Fibroblast of villous mesenchyme (primary cell): ENCODE data around the gene PPIP5K1. TPM values are rescaled to one million over a fixed set of nuclear protein-coding genes. Genes with fewer than 3 reads are reported as not detected.
"Not testable (repeated sequence)": the region's sequence is repeated elsewhere in the genome, so short reads cannot be mapped to it uniquely, and the experiment has no call there.

Experiments
- DNase-seq: peaks from one replicate; pipeline ENCODE4 v3.0.0-alpha.2; 2010; ENCODE audit warnings: low read depth
- H3K4me3 ChIP-seq: 2 replicates; pipeline ENCODE4 v1.5.1; 2011; ENCODE audit warnings: low read depth, mild to moderate bottlenecking, low read length
- total RNA-seq: library from RNA; depleted of rRNA; stranded (reverse); fragments of >200 nt; gene quantifications from 2 replicates; pipeline ENCODE4 v1.2.3, GENCODE V29; 2012
- TF ChIP-seq, protein P1 (sequence below): IDR thresholded peaks from 2 replicates; pipeline ENCODE4 v1.5.1; 2012; ENCODE audit warnings: low read depth, mild to moderate bottlenecking, low read length; ENCODE audit not compliant: insufficient read depth

PPIP5K1 gene
- total RNA-seq = 27.1 and 28.5 TPM in 2 replicates

DNA sequence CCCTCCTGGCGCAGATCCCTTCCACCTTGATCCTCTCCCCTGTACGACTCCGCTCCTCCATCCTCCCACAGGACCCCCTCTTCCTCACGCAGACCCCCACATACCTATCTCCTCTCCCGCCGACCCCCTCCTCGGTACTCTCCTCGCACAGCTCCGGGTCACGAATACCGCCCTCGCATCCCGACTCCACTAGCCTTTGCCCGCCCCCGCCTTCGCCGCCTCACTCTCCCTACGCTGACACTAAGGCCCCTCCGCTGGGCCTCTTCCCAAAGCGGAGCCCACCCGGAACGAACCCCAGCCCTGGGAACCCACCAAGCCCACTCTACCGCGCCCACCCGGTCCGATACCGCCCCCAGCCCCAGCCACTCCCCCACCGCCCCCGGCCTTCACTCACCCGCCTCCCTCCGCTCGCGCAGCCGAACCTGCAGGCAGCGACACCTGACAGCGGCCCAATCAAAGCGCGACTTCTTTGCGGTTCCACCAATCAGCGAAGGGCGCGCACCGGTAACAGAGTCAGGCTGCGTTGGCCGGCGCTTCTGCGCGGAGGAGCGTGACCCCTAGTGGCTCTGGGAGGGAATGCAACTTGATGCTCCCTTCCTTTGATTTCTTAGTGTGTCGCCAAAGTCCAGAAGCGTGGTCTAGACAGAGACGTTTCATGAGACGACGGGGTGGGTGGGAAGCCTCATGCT, at the start of gene PPIP5K1:
Gene PPIP5K1, minus strand, starts transcription at position 431 of the 689 bp plus-strand sequence. CDS start 5,704 bp downstream, outside the sequence.
- not testable (repeated sequence) for DNase-seq, H3K4me3 ChIP-seq

DNA sequence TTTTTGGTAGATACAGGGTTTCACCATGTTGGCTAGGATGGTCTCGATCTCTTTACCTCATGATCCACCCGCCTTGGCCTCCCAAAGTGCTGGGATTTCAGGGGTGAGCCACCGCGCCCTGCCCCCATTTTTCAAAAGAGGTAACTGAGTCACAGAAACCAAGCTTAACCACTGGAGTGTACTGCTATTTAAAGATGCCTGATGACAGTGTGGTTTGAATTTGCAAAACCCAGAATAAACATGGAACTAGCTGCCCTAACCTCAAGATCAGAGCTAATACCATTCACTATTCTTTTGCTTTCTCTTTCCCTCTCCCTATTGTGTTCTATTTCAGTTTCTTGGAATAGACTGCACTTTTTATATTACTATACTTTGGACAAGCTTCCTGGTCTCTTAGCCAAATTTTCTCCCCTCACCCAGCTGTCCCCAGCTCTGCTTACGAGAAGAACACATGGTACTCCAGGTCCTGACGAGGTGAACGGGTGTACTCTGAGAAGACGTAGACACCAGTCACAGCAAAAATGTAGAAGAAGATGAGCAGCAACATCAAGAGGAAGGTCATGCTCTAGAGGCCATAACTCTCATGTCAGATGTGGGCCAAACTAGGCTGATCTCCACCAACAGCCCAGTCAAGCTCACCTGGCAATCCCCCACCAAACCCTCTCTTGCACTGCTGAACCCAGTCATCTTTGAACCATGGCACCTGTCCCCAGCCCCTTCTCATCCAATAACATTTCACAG, 48.6 kb upstream of the PPIP5K1 start:
- not testable (repeated sequence) for DNase-seq, H3K4me3 ChIP-seq

DNA sequence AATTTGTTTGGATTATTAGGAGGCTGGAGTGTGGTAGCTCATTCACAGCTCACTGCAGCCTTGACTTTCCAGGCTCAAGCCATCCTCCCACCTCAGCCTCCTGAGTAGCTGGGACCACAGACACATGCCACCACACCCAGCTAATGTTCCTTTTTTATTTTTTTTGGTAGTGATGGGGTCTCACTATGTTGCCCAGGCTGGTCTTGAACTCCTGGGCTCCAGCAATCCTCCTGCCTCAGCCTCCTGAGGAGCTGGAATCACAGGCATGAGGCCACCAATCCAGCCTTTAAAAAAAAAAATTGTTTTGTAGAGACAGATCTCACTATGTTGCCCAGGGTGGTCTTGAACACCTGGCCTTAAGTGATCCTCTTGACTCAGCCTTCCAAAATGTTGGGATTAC, 36.9 kb upstream of the PPIP5K1 start:
- H3K4me3 ChIP-seq, DNase-seq: not testable (repeated sequence)

GRCh38 chr15:43625106-43625505, 35.1 kb upstream of the PPIP5K1 start:
- DNase-seq = no peak
- TF ChIP-seq, protein P1, sequence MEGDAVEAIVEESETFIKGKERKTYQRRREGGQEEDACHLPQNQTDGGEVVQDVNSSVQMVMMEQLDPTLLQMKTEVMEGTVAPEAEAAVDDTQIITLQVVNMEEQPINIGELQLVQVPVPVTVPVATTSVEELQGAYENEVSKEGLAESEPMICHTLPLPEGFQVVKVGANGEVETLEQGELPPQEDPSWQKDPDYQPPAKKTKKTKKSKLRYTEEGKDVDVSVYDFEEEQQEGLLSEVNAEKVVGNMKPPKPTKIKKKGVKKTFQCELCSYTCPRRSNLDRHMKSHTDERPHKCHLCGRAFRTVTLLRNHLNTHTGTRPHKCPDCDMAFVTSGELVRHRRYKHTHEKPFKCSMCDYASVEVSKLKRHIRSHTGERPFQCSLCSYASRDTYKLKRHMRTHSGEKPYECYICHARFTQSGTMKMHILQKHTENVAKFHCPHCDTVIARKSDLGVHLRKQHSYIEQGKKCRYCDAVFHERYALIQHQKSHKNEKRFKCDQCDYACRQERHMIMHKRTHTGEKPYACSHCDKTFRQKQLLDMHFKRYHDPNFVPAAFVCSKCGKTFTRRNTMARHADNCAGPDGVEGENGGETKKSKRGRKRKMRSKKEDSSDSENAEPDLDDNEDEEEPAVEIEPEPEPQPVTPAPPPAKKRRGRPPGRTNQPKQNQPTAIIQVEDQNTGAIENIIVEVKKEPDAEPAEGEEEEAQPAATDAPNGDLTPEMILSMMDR = no peak
- H3K4me3 ChIP-seq = no peak overlapping the region

- H3K4me3 ChIP-seq = not testable (repeated sequence)
- peak; percentile 12 for DNase-seq
Measured at GRCh38 chr15:43622068-43622799, 32.2 kb upstream of the PPIP5K1 start.

GRCh38 chr15:43618700-43619099, 28.7 kb upstream of the PPIP5K1 start, which contains the start of gene STRC:
STRC (minus strand) TSS chr15:43618800; CDS start chr15:43618722, 78 bp downstream.
- not testable (repeated sequence) for DNase-seq, H3K4me3 ChIP-seq

DNA sequence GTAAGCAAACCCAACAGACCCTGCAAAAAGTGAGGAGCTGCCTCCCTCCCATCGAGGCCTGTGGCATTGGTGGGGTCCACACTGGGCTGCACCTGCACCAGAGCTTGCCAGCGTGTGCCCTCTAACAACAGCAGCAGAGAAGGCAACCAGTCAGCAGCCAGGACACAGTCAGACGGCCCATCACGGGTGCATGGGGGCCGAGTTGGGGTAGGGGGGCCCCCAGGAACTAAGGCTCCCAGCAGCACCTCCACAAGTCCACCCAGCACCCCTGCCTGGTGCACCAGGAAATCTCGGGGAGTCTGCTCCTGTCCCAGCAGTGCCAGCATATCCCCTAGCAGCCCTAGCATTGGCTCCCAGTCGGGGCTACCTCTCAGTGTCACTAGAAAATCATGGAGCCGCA, 27.7 kb upstream of the PPIP5K1 start:
- not testable (repeated sequence) for H3K4me3 ChIP-seq, DNase-seq

DNA sequence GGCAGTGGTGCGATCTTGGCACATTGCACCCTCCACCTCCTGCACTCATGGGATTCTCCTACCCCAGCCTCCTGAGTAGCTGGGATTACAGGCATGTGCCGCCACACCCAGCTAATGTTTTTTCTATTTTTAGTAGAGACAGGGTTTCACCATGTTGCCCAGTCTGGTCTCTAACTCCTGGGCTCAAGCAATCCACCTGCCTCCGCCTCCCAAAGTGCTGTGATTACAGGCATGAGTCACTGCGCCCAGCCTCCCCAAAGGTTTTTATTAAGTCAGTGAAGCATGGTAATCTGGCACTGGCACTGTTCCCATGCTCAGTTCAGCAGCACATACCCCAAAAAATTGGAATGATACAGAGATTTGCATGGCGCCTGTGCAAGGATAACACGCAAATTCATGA, 12.2 kb upstream of the PPIP5K1 start:
- not testable (repeated sequence) for H3K4me3 ChIP-seq, DNase-seq

DNA sequence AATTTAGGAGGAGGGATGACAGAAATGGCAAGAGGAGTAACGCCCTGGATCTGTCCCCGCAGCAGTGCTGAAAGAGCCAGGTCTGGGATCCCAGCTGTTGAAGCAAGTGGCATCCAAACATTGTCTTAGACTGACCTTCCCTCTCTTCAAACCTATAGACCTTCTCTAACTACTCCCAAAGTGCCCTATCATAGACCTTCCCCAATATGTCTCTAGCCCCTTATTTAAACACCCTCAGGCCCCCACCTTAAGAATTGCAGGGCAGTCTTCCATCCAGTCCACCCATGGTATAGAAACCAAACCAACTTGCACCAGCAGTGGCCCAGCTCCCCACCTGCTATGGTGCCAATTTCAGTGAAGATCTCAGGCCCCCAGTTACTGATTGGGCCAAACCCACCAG, 10.2 kb upstream of the PPIP5K1 start:
- not testable (repeated sequence) for H3K4me3 ChIP-seq, DNase-seq

- DNase-seq, H3K4me3 ChIP-seq: not testable (repeated sequence)
Measured at GRCh38 chr15:43599131-43599530, 9.1 kb upstream of the PPIP5K1 start.

DNA sequence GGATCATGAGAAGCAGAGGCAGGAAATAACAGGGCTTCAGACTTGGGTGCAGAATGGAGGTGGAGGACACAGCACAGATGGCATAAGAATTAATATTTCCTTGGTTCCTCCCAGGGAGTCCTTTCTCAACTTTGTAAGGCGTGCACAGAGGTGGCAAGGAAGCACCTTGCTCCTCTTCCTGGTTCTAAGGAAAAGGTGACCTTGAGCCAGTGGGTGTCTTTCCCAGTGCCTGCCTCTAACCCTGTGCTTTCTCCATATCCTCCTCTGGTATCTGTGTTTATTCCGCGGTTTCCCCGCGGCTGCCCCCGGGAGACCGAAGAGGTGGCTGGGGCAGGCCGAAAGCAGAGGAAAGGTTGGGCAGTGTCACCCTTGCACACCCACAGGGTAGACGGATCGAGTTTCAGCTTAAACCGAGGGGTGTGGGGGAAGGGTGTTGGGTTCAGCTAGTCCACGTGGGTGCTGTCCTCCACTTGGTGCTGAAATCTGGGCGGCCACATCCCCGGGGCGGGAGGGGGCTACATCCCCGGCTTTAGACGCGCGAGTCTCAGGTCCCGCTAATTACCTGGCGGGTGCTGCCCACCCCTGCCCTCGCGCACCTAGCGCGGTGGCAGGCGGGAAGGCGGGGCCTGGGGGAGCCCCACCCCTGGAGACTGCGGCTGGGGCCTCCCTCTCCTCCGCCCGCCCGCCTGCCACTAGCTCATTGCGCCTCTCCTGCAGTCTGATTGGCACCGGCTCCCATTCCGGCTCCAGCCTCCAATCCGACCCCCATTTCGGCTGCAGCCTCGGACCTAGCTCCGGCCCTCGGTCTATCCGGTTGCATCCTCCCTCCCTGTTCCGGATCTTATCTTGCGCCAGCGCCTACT, 3.6 kb upstream of the PPIP5K1 start, which contains the start of gene CKMT1B:
Gene CKMT1B, plus strand, starts transcription at position 700 of the 863 bp plus-strand sequence. CDS start 192 bp downstream, outside the sequence.
- DNase-seq, H3K4me3 ChIP-seq: not testable (repeated sequence)

- not testable (repeated sequence) for H3K4me3 ChIP-seq, DNase-seq
Measured at GRCh38 chr15:43592841-43593240, 2.8 kb upstream of the PPIP5K1 start.

- H3K4me3 ChIP-seq, DNase-seq: not testable (repeated sequence)
Measured at GRCh38 chr15:43574607-43575006, 15.4 kb downstream of the PPIP5K1 start.

- not testable (repeated sequence) for DNase-seq
Measured at GRCh38 chr15:43566615-43567014, 23.4 kb downstream of the PPIP5K1 start.

GRCh38 chr15:43563793-43564192, 26.2 kb downstream of the PPIP5K1 start:
- not testable (repeated sequence) for H3K4me3 ChIP-seq, DNase-seq

More at GRCh38 chr15:43566615-43567014, 23.4 kb downstream of the PPIP5K1 start:
- not testable (repeated sequence) for H3K4me3 ChIP-seq

DNA sequence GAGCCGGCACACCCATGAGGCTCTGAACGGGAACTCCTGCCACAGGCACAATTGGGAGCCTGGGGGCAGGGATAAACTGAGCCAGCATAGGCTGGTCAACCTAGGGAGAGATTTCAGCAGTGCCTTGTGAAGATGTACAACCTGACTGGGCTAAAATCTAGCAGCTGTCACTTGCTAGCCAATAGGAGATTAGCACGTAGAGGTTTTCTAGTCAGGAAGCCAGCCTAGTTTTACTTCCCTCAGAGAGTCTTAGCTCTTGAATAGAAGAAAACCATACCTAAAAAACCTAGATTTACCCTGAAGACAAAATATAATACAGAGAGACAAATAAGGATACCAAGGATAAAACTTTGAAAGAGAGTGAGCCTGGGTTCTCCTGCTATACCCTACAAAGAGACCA, 27.3 kb downstream of the PPIP5K1 start:
- not testable (repeated sequence) for H3K4me3 ChIP-seq, DNase-seq
